ENCODE data around the gene FOXK2.

DNA sequence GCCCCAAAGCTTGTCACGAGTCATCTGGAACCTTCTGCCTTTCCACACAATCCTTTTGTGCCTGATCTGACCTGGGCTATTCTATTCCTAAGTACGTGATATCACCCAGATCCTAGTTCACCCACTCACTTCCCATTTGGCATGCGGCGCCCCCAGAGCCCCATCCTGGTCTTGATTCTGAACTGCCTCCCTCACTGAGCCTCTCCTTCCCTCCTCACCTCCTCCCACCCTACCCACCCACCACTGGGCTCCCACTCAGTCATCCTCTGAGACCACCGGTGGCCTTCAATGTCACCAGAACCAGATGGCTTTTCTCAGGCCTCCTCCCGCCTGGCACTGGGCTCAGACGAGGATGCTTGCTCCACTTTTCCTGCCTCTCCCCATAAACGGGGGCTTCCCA, 110.2 kb downstream of the FOXK2 start:
- TF ChIP-seq, protein P1, sequence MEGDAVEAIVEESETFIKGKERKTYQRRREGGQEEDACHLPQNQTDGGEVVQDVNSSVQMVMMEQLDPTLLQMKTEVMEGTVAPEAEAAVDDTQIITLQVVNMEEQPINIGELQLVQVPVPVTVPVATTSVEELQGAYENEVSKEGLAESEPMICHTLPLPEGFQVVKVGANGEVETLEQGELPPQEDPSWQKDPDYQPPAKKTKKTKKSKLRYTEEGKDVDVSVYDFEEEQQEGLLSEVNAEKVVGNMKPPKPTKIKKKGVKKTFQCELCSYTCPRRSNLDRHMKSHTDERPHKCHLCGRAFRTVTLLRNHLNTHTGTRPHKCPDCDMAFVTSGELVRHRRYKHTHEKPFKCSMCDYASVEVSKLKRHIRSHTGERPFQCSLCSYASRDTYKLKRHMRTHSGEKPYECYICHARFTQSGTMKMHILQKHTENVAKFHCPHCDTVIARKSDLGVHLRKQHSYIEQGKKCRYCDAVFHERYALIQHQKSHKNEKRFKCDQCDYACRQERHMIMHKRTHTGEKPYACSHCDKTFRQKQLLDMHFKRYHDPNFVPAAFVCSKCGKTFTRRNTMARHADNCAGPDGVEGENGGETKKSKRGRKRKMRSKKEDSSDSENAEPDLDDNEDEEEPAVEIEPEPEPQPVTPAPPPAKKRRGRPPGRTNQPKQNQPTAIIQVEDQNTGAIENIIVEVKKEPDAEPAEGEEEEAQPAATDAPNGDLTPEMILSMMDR (IDR thresholded peaks at IDR 0.05): no peak
- no peak for TF ChIP-seq POLR2AphosphoS5 (IDR thresholded peaks at IDR 0.05)

Data from breast epithelium (tissue), 3 donors.